Bone marrow (tissue), 2 donors: ENCODE measurements around the gene PCNX3.

Experiments used
- DNase-seq, 2 donors: peaks; one replicate each; lab custom pipeline; 2025; lab: John Stamatoyannopoulos, UW

Gene PCNX3

DNA sequence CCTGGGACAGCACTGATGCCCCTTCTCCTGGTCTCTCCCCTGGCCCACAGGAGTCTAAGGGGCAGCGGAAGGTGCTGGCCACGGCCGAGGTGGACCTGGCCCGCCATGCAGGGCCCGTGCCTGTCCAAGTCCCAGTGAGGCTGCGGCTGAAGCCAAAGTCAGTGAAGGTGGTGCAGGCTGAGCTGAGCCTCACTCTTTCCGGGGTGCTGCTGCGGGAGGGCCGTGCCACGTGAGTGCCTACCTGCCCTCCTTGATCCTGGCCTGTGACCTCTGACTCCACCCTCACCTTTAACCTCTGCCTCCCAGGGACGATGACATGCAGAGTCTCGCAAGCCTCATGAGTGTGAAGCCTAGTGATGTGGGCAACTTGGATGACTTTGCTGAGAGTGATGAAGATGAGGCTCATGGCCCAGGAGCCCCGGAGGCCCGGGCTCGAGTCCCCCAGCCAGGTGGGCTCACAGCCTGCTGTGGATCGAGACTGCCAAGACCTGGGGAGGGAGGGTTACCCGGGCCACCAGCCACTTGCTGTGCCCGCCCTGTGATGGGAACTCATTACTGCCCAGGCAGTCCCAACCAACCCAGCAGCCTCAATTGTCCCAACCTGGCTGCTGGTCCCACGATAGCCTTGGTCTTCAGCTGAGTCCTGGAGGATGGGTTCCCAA lies 35.4 kb upstream of the PCNX3 start:
- DNase-seq, result no peak

DNA sequence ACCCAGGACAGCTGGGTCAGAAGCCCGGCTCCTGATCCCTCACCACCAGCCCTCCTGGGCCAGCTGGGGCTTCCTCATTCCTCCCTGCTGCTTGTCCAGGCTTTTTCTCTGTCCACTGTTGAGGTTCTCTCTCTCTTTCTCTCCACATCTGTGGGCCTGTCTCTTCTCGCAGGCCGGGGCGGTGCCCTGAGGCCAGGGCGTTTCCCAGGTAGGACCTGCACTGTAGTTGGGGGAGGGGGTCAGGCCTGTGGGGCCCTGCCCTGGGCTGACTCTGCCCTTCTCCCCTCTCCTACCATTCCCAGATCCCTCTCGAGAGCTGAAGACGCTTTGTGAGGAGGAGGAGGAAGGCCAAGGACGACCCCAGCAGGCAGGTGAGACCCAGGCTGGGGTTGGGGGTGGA lies 34.8 kb upstream of the PCNX3 start:
- DNase-seq, result no peak

DNA sequence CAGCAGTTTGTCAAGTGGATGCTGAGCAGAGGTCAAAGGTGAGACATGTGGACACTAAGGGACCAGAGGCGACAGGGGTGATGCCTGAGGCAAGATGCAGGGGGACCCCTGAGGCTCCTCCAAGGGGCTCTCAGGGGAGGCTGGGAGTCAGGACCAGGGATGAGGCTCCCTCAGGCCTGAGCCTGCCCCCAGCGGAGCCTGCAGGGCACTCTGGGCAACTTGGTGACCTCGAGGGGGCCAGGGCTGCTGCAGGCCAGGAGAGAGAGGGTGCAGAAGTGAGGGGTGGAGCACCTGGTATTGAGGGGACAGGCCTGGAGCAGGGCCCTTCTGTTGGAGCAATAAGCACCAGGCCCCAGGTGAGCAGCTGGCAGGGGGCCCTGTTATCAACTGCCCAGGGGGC lies 33.6 kb upstream of the PCNX3 start:
- no peak for DNase-seq

- no peak for DNase-seq
These were observed 32.0 kb upstream of the PCNX3 start for GRCh38 chr11:65583589-65583988.

GRCh38 chr11:65584106-65584505 lies 31.5 kb upstream of the PCNX3 start:
- DNase-seq, result no peak

GRCh38 chr11:65584723-65585171 lies 30.8 kb upstream of the PCNX3 start:
- DNase-seq, result no peak

DNA sequence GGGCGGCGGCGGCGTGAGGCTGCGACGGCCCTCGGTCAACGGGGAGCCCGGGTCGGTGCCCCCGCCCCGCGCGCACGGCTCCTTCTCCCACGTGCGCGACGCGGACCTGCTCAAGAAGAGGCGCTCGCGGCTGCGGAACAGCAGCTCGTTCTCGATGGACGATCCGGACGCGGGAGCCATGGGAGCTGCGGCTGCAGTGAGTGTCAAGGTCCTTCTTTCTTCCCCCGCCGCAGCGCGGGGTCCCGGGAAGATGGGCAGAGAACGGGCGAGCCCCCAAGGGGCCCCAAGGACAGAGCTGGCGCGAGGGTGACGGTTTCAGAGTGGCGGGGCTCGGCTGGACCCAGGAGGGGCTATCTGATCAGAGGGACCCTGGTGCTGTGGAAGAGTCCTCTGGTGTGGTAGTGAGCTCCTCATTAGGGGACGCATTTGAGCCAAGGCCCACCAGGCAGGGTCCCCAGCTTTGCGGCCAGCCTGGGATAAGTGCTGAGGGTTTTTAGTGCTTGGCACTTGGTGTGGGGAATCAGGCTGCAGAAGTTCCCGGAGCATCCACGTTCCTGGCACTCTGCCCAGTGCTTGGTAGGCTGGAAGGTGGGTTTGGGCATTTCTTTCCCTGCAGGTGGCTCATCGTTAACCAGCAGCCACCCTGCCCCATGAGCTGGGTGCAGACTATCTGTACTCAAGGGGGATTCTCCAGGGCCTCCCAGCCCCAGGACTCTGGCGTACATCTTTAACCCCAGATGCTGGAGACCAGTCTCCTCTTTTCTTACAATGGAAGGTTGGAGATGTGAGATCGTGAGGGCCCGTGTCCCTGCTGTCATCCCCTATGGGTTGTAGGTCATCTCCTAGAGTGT lies 30.0 kb upstream of the PCNX3 start:
- no peak for DNase-seq

GRCh38 chr11:65586247-65586630 lies 29.3 kb upstream of the PCNX3 start:
- DNase-seq, result no peak

DNA sequence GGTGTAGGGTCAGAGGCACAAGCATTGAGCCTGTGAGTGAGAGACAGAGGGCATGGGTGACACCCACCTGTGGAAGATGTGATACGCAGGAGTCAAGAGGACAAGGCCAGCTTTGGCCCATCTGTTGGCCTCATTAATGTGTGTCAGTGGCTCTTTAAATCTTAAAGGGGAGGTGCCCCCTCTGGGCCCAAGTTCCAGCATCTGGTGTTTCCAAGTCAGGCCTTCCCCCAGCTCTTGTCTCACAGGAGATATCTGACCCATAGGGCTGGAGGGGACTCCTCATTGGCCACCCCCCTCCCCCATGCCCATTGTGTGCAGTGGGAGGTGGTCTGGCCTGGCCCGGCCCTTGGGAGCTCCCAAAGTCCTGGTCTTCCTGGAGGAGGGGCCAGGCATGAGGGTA lies 28.9 kb upstream of the PCNX3 start:
- DNase-seq, result no peak

GRCh38 chr11:65588199-65589054 lies 27.1 kb upstream of the PCNX3 start:
- peak; percentile 24 to 56 for DNase-seq

GRCh38 chr11:65589444-65590239 lies 25.9 kb upstream of the PCNX3 start:
- DNase-seq, result no peak

- no peak for DNase-seq
These were observed 25.3 kb upstream of the PCNX3 start for GRCh38 chr11:65590240-65590738.

GRCh38 chr11:65591939-65592857 lies 23.4 kb upstream of the PCNX3 start:
- no peak for DNase-seq

- no peak for DNase-seq
These were observed 22.6 kb upstream of the PCNX3 start for GRCh38 chr11:65592858-65593517.

GRCh38 chr11:65593518-65594414 lies 21.8 kb upstream of the PCNX3 start:
- no peak for DNase-seq

GRCh38 chr11:65595131-65595530 lies 20.4 kb upstream of the PCNX3 start:
- DNase-seq, result no peak

- DNase-seq, result no peak
These were observed 19.9 kb upstream of the PCNX3 start, which contains the start of gene KCNK7 for GRCh38 chr11:65595543-65596281. Gene KCNK7 (minus strand): TSS chr11:65595800. CDS start chr11:65595772, 28 bp downstream.

- no peak for DNase-seq
These were observed 19.1 kb upstream of the PCNX3 start for GRCh38 chr11:65596520-65596919.
